ENCODE data around the gene AGBL4. TPM values are rescaled to one million over a fixed set of nuclear protein-coding genes. Genes with fewer than 3 reads are reported as not detected.

AGBL4 gene
- total RNA-seq, 4 donors from 2014 or later, result 0.19 to 1.0 (median 1.0) TPM; not detected in 1

DNA sequence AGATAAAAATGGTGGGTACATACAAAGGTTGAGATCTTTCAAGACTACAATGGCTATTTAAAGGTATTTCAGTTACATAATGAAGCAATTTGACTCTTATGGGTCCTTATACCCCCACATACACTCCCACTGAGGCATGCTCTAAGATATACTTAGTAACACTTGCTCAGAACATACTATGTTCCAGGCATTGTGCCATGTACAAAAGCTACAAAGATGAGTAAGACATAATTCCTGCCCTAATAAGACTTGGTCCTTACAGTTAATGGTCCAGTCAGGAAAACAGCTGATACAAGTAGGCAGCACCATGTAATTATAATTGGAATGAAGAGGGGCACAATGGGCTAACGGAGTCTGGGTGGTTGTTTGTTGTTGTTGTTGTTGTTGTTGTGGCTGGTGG, 1080.4 kb downstream of the AGBL4 start:
- Histone ChIP-seq H3K27me3 (no peaks in the 10 kb centered on the region), H3K36me3 (no peaks in the 10 kb centered on the region), H3K9me3 (no peaks in the 10 kb centered on the region), H3K4me3 (no peak overlapping the region), H3K27ac (no peak overlapping the region), H3K4me1 (no peaks in the 10 kb centered on the region)
- no peak for DNase-seq (ENCODE audit: low spot score in 2 of 2)
- 96% methylated on average over 1 of the region's 1 CpG for WGBS
- no peak for TF ChIP-seq EP300 (IDR thresholded peaks at IDR 0.05)
- TF ChIP-seq, protein P1, sequence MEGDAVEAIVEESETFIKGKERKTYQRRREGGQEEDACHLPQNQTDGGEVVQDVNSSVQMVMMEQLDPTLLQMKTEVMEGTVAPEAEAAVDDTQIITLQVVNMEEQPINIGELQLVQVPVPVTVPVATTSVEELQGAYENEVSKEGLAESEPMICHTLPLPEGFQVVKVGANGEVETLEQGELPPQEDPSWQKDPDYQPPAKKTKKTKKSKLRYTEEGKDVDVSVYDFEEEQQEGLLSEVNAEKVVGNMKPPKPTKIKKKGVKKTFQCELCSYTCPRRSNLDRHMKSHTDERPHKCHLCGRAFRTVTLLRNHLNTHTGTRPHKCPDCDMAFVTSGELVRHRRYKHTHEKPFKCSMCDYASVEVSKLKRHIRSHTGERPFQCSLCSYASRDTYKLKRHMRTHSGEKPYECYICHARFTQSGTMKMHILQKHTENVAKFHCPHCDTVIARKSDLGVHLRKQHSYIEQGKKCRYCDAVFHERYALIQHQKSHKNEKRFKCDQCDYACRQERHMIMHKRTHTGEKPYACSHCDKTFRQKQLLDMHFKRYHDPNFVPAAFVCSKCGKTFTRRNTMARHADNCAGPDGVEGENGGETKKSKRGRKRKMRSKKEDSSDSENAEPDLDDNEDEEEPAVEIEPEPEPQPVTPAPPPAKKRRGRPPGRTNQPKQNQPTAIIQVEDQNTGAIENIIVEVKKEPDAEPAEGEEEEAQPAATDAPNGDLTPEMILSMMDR (IDR thresholded peaks at IDR 0.05), result no peak
- no peak for TF ChIP-seq POLR2AphosphoS5 (IDR thresholded peaks at IDR 0.05)
- TF ChIP-seq POLR2A (IDR thresholded peaks at IDR 0.05), result no peak

DNA sequence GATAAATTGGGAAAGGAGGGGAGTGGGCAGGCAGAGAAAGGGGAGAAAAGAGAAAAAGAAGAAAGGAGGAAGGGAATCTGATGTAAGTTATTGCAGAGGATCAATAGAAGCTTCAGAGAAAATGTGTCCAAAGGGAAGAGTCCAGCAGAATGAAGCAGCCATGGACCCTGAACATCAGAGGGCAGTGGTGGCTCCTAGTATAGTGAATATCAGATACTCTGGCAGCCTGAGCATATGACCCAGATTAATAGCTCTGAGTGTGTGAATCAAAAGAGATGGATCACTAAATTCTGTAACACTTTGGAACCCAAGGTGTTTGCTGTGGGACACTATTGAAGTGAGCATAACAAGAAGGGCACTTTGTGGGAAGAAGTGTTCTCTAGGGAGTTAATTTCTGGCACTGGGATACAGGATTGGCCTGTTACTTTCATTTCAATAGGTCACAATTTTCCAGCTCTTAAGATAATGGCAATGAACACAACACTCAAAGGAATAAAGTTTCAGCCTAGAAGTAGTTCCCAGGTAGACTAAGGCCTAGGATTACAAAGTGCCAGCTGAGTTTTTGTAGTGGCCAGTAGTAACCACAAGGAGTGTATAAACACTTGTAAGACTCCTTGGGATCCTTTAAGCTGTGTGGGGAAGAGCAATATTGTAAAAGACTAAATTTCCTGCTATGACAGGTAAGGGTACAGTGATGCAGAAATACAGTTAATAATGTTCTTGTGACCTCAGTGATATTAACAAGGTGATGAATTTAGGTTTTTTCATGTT, 1082.6 kb downstream of the AGBL4 start:
- Histone ChIP-seq H3K4me3 (no peak overlapping the region), H3K27me3 (no peaks in the 10 kb centered on the region), H3K9me3 (no peaks in the 10 kb centered on the region), H3K27ac (no peak overlapping the region), H3K4me1 (no peaks in the 10 kb centered on the region), H3K36me3 (no peaks in the 10 kb centered on the region)
- DNase-seq (ENCODE audit: low spot score in 2 of 2), result no peak
- TF ChIP-seq, protein P1 (IDR thresholded peaks at IDR 0.05), result no peak
- TF ChIP-seq POLR2A (IDR thresholded peaks at IDR 0.05), result no peak
- no peak for TF ChIP-seq POLR2AphosphoS5 (IDR thresholded peaks at IDR 0.05)

- TF ChIP-seq POLR2A (IDR thresholded peaks at IDR 0.05) (no peak), EP300 (IDR thresholded peaks at IDR 0.05) (no peak), POLR2AphosphoS5 (IDR thresholded peaks at IDR 0.05) (no peak)
- TF ChIP-seq, protein P1 (IDR thresholded peaks at IDR 0.05), result no peak
- no peaks in the 10 kb centered on the region for H3K9me3 ChIP-seq
- H3K27ac ChIP-seq, result no peak overlapping the region
- DNase-seq (ENCODE audit: low spot score in 2 of 2), result no peak
- H3K27me3 ChIP-seq, result no peaks in the 10 kb centered on the region
- WGBS, result 94% methylated on average over 2 of the region's 2 CpGs
- no peak overlapping the region for H3K4me3 ChIP-seq
- H3K36me3 ChIP-seq, result no peaks in the 10 kb centered on the region
- H3K4me1 ChIP-seq, result no peaks in the 10 kb centered on the region
These were observed 1083.4 kb downstream of the AGBL4 start for GRCh38 chr1:48940354-48940753.

- WGBS, result 86% methylated on average over 6 of the region's 6 CpGs
- no peaks in the 10 kb centered on the region for H3K4me1 ChIP-seq
- no peaks in the 10 kb centered on the region for H3K9me3 ChIP-seq
- H3K27ac ChIP-seq, result no peak overlapping the region
- no peaks in the 10 kb centered on the region for H3K36me3 ChIP-seq
- DNase-seq (ENCODE audit: low spot score in 2 of 2), result no peak
- no peak for TF ChIP-seq POLR2AphosphoS5 (IDR thresholded peaks at IDR 0.05)
- TF ChIP-seq, protein P1 (IDR thresholded peaks at IDR 0.05), result no peak
- TF ChIP-seq EP300 (IDR thresholded peaks at IDR 0.05), result no peak
- TF ChIP-seq POLR2A (IDR thresholded peaks at IDR 0.05), result no peak
- no peaks in the 10 kb centered on the region for H3K27me3 ChIP-seq
- no peak overlapping the region for H3K4me3 ChIP-seq
These were observed 1083.9 kb downstream of the AGBL4 start for GRCh38 chr1:48939828-48940227.

DNA sequence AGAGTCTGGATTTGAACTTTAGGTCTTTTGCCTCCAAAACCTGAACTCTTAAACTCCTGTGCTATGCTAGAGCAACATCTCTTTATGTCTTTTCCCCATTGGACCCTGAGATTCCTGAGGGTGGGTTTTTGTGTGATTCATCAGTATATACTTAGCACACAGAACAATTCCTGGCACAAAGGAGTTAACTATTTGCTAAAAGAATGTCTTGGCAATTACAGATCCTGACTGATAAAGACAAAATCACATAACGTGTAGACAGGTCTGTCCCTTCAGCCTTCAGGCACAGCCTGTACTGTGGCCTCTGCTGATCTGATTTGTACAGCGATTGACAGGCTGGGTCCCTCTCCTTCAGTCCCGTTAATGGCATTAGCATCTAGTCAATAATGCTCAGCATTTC, 1084.7 kb downstream of the AGBL4 start:
- WGBS, result 68% methylated on average over 3 of the region's 3 CpGs
- no peak for DNase-seq (ENCODE audit: low spot score in 2 of 2)
- Histone ChIP-seq H3K9me3 (no peaks in the 10 kb centered on the region), H3K27ac (no peak overlapping the region), H3K4me3 (no peak overlapping the region), H3K27me3 (no peaks in the 10 kb centered on the region), H3K4me1 (no peaks in the 10 kb centered on the region), H3K36me3 (no peaks in the 10 kb centered on the region)
- TF ChIP-seq POLR2A (IDR thresholded peaks at IDR 0.05) (no peak), POLR2AphosphoS5 (IDR thresholded peaks at IDR 0.05) (no peak)
- TF ChIP-seq, protein P1 (IDR thresholded peaks at IDR 0.05), result no peak
